Measurements from ENCODE around the gene SSBP4.

- TF ChIP-seq CTCF (IDR thresholded peaks at IDR 0.05) (no peak), POLR2A (IDR thresholded peaks at IDR 0.05) (no peak)
Observed at GRCh38 chr19:18429717-18430416, 10.7 kb downstream of the SSBP4 start.
